ENCODE measurements around the gene S1PR4.
A peak's percentile ranks its signal among the peaks of the same experiment; 100 is the strongest.

The S1PR4 gene, protein sequence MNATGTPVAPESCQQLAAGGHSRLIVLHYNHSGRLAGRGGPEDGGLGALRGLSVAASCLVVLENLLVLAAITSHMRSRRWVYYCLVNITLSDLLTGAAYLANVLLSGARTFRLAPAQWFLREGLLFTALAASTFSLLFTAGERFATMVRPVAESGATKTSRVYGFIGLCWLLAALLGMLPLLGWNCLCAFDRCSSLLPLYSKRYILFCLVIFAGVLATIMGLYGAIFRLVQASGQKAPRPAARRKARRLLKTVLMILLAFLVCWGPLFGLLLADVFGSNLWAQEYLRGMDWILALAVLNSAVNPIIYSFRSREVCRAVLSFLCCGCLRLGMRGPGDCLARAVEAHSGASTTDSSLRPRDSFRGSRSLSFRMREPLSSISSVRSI

DNA sequence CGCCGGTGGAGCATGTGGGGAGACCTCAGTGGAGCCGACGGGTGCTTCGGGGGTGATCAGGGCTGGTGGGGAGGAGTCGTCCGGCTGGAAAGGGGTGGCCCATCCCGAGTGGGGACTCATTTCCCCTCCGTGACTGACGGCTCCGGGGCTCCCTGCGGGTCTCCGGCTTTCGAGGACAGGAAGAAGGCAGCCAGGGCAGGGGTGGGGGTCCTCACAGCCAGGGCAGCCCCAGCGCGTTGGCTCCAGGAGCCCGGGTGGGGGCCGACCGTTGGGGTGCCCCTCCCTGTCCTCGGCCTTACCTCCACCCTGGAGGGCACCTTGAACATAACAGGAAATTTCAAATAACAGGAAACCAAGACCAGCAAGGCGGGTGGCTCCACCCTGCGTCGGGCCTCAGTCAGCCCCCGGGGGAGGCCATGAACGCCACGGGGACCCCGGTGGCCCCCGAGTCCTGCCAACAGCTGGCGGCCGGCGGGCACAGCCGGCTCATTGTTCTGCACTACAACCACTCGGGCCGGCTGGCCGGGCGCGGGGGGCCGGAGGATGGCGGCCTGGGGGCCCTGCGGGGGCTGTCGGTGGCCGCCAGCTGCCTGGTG is at the start of gene S1PR4:
Gene S1PR4 (plus strand): TSS at position 393 of the 596 bp plus-strand sequence. CDS start 24 bp downstream, at position 417.
- no peak for DNase-seq (ENCODE audit: low spot score)

DNA sequence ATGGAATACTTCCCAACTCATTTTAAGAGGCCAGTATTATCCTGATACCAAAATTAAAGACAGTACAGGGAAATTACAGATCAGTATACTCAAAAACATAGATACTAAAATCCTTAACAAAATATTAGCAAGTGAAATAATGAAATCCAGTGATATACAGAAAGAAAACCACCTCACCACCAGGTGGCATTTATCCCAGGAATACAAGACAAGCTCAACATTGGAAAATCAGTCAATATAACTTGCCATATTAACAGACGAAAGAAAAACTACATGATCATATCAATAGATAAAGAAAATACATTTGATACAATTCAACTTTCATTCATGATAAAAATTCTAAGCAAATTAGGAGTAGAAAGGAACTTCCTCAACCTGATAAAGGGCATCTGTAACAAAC is 49.5 kb upstream of the S1PR4 start:
- DNase-seq (ENCODE audit: low spot score) = peak; percentile 67

DNA sequence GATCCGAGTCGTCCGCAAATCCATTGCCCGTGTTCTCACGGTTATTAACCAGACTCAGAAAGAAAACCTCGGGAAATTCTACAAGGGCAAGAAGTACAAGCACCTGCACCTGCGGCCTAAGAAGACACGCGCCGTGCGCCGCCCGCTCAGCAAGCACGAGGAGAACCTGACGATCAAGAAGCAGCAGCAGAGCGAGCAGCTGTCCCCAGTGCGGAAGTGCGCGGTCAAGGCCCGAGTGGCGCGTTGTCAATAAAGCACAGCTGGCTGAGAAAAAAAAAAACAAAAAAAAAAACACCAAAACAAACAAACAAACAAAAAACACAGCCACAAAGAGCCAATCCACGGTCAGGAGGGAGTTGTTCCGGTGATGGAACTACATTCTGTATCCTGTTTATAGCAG is 47.4 kb upstream of the S1PR4 start:
- no peak for DNase-seq (ENCODE audit: low spot score)

DNA sequence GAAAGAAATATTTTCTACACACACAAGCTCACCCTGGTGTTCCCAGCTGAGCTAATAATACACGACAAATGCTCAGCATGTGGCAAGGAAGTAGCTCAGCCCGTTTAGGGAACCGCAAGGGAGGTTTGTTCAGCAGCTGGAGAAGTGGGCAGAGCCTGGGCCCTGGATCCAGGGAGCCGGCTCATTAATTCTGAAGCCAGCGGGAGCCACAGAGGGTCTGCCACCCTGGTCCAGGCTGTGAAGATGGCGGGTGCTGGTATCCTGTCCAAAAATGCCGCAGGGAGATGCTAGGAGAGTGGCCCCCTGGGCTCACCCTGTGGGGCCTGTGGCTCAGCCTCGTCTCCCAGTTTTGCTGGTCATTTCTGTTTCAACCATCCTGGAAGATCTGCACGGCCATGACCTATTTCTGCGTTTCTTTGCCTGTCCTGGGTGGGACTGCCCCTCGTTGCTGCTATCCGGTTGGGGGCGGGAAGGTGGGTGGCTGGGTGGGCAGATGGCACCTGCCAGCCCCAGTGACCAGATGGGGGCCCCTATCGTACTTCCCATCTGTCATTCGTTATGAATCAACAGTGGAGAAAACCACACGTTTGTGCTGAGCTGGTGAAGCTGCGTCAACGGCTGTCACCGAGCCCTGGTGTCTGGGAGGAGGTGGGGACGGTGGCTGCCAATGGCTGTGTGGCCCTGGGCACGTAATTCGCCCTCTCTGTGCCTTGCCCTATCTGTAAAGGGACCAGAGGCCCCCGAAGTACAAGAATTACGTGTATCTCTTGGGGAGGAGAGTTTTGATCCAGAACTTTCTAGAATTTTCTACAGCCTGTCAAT is 45.4 kb upstream of the S1PR4 start:
- no peak for DNase-seq (ENCODE audit: low spot score)

DNA sequence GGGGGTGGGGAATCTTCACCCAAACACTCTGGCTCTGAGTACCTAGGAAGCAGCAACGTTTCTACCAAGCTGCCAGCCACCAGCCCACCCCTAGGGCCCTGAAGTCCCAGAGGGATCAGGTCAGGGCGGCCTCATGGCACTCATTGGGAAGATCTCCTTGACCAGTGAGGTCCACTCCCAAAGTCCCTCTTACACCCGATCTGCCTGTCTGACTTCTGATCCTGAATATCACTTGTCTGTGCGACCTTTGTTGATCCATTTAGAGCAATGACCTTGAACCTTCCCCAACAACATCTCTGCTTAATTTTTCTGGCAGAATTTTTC is 44.8 kb upstream of the S1PR4 start:
- no peak for DNase-seq (ENCODE audit: low spot score)

DNA sequence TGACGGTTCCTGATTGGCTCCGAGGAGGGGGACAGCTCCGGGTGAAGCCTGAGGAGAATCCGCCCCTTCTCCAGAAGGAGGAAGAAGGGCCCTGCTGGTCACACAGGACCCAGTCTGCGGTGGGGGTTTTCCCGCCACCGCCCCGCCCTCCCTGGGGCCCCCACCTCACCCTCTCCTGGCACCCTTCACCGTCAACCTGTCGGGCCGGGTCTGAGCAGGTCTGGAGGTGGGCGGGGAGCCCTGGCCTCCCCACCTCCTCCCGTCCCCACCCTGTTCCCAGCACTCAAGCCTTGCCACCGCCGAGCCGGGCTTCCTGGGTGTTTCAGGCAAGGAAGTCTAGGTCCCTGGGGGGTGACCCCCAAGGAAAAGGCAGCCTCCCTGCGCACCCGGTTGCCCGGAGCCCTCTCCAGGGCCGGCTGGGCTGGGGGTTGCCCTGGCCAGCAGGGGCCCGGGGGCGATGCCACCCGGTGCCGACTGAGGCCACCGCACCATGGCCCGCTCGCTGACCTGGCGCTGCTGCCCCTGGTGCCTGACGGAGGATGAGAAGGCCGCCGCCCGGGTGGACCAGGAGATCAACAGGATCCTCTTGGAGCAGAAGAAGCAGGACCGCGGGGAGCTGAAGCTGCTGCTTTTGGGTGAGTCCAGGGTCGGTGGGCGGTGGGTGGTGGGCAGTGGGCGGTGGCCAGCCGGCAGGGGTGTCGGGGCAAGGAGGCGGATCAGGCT is 42.4 kb upstream of the S1PR4 start, which contains the start of gene GNA15:
Gene GNA15 (plus strand): TSS at position 73 of the 723 bp plus-strand sequence. CDS start 418 bp downstream, at position 491.
- DNase-seq (ENCODE audit: low spot score) = peak; percentile 49

DNA sequence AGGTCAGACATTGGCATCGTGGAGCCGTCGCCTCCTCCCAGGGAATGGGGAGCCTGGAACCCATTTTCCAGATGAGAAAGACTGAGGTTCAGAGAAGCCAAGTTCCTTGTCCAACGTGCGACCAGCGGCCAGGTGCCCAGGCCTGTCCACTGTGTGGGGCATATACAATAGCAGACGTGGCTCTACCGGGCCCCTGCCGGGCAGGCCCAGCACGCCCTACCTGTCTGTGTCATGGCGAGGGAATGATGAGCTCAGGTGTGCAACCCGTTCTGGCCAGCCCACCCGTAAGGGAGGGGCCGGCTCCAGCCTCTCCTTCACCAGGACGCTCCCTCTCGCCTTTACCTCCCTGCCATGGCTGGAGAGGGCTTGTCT is 41.9 kb upstream of the S1PR4 start:
- DNase-seq (ENCODE audit: low spot score) = no peak

DNA sequence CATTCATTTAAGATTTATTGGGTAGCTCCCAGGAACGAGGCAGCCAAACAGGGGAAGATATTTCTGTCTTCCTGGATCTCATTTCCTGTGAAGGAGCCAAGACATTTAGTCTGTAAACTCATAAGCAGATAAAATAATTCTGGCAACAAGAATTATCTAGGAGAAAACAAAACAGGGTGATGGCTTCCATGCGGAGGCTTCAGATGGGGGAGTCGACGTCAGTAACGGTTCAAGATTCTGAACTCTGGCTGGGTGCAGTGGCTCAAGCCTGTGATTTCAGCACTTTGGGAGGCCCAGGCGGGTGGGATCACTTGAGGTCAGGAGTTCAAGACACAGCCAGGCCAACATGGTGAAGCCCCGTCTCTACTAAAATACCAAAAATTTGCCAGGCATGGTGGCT is 41.5 kb upstream of the S1PR4 start:
- DNase-seq (ENCODE audit: low spot score) = no peak

DNA sequence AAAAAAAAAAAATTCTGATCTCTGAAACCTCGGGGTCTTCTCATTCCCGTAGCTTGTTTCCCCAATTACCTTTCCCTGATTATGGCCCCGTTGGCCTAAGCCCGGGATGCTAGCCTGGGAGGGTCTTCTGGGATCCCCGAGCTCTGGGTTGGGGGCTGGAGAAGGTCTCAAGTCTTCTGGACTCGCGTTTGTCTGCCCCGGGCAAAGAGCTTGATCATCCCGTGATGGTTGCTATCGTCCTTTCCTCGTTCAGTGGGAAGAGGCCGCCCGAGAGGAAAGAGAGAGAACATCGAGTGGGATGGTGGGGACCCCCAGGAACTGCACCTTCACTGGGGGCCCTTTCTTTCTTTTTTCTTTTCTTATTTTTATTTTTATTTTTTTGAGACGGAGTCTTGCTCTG is 40.3 kb upstream of the S1PR4 start:
- DNase-seq (ENCODE audit: low spot score) = no peak

DNA sequence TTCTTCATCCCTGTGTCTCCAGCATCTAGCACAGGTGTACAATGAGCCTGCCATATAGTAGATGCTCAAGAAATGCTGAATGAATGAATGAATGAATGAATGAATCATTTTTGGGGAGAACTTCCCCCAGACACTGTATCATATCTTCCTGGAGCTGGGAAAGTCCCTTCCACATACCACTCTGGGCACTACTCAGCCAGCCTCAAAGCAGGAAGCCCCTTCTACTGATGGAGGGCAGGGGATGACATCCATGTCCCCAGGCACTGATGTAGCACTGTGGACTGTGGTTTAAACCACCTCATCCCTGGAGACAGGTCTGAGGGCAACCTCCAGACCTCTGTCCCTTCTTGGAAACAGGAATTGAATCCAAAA is 37.9 kb upstream of the S1PR4 start:
- no peak for DNase-seq (ENCODE audit: low spot score)

DNA sequence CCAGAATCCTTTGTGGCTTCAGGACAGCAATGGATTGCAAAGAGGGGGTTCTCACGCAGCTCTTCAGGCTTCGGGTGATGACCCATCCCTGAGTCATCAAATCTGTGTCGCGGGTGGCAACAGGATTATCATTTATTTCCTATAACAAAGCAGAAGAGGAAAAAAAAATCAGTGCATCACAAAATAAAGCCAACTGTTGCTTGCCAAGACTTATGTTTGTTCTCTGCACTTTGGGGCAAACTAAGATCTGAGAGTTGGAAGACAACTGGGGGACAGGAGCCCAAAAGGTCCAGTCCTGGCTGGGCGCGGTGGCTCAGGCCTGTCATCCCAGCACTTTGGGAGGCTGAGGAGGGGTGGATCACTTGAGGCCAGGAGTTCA is 36.3 kb upstream of the S1PR4 start:
- peak; percentile 83 for DNase-seq (ENCODE audit: low spot score)

DNA sequence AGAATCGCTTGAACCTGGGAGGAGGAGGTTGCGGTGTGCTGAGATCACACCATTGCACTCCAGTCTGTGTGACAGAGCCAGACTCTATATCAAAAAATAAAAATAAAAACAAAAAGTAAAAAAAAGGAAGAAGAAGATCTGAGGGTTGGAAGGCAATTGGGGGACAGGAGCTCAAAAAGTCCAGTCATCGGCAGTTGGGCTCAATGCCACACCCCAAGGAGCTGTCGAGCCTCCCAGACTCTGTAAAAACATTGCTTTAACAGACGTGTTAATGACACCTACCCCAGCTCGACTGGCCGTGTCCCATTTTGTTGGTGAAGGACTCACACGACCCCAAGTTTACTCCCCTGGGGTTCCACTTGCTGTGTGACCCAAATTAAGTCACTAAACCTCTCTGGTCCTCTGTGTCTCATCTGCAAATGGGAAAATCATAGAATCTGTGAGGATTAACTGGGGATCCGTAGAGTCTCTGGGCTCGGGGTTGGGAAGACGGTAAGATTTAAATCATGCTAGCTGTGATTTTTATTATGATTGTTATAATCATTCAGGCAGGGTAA is 35.7 kb upstream of the S1PR4 start:
- no peak for DNase-seq (ENCODE audit: low spot score)

DNA sequence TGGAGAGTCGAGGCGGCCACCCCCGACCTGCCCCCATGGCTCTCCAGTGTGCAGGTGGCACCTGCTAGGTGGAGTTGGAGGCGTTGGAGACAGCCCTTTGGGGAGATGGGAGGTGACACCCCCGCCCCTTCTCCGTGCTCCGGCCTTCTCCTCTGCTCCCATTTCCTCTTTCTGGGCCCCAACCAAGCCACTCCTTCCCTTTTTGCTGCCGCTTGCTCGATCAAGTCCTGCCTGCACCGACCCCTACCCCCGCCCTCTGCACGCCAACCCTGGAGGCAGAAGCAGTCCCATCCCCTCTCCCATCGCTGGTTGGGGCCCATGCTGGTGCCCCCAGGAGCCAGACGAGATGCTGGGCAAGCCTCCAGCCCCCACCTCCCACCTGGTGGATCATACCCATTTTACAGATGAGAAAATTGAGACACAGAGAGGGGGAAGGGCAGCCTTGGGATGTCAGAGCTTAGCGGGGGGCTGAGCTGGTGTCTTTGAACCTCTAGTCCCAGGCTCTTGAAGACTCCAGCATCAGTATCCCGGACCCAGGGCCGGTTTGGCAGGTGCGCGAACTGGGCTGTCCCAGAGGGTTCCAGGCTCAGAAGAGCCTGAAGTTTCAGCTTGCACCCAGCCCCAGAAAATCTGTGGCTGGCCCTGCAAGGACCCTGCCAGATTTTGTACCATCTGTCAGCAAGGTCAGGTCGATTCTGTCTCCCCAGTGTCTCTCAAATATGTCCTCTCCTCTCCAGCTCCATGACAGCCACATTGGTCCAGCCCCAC is 32.5 kb upstream of the S1PR4 start:
- no peak for DNase-seq (ENCODE audit: low spot score)

DNA sequence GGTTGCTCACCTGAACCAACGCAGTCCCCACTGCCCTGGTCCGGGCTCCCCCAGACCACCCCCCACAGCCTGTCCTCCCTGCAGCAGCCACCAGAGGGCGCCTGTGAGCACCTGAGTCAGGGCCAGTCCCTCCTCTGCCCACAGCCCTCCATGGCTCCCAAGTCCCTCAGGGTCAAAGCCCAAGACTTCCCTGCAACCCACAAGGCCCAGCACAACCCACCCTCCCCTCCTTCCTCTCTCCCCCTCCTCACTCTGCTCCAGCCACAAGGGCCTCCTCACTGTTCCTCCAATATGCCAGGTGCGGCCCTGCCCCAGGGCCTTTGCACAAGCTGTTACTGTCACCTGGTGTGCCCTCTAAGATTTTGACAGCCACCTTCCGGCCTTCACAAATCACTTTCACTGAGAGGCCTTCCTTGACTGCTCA is 31.9 kb upstream of the S1PR4 start:
- no peak for DNase-seq (ENCODE audit: low spot score)

DNA sequence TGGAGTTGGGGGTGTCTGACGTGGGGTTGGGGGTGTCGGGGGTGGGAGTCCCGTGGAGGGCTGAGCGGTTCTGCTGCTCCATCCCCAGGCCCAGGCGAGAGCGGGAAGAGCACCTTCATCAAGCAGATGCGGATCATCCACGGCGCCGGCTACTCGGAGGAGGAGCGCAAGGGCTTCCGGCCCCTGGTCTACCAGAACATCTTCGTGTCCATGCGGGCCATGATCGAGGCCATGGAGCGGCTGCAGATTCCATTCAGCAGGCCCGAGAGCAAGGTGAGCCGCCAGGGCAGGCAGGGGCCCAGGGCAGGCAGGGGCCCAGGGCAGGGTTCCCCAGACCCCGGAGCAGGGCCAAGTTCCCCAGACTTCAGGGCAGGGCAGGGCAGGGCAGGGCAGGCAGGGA is 30.1 kb upstream of the S1PR4 start:
- no peak for DNase-seq (ENCODE audit: low spot score)

DNA sequence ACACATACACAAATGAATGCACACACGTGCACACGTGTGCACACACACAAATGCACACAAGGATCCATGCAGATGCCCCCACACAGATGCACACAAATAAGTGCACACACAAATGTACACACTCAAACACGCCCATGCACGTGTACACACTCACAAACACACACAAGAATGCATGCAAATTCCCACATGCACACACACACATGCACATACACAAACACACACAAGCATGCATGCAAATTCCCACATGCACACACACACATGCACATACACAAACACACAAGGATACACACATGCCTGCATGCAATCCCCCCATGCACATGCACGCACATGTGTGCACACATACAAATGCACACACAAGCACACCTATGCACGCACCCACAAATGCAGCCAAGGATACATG is 29.5 kb upstream of the S1PR4 start:
- DNase-seq (ENCODE audit: low spot score) = no peak

DNA sequence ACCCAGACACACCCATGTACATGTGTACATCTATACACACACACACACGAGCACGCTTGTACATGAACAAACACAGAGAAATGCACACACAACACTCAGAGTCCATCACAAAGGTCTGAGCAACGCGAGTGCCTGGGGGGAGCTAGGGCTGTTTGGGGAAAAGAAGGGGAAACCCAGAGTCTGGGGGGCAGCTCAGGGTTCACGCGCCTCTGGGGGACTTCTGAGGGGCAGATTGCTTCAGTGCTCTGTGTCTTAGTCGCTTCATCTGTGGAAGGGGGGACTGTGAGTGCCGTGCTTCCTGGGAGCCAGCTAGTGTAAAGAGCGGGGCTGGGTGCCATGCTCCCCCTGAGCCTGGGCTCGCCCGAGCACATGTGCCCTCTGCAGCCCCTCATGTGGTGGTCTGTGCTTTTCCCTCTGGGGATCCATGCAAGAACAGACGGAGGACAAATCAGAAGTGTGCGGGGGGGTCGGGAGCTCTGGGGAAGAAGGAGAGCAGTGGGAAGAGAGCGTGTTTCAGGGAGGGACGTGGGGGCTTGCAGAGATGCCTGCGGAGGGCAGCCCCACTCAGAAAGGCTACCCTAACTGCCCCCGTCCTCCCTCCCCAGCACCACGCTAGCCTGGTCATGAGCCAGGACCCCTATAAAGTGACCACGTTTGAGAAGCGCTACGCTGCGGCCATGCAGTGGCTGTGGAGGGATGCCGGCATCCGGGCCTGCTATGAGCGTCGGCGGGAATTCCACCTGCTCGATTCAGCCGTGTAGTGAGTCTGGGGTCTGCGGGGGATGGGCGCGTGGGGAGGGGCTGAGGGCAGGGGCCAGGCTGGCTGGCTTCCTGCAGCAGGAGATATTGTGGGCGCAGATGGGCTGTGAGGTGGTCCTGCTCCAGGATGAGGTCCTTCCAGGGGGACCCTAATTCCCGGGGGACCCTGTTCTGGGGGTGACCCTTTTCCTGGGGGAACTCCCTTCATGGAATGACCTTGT is 28.8 kb upstream of the S1PR4 start:
- no peak for DNase-seq (ENCODE audit: low spot score)

DNA sequence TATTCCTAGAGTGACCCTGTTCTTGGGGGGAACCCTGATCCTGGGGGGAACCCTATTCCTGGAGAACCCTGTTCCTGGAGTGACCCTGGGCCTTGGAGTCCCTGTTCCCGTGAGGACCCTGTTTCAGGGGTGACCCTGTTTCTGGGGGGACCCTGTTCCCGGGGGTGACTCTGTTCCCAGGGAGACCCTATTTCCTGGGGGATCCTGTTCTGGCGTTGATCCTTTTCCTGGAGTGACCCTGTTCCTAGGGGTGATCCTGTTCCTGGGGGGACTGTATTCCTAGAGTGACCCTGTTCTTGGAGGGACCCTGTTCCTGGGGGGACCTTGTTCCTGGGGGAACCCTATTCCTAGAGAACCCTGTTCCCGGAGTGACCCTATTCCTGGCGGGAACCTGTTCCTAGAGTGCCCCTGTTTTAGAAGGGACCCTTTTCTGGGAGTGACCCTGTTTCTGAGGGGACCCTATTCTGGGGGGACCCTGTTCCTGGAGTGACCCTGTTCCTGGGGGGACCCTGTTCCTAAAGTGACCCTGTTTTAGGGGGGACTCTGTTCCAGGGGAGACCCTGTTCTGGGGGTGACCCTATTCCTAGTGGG is 27.7 kb upstream of the S1PR4 start:
- DNase-seq (ENCODE audit: low spot score) = no peak

DNA sequence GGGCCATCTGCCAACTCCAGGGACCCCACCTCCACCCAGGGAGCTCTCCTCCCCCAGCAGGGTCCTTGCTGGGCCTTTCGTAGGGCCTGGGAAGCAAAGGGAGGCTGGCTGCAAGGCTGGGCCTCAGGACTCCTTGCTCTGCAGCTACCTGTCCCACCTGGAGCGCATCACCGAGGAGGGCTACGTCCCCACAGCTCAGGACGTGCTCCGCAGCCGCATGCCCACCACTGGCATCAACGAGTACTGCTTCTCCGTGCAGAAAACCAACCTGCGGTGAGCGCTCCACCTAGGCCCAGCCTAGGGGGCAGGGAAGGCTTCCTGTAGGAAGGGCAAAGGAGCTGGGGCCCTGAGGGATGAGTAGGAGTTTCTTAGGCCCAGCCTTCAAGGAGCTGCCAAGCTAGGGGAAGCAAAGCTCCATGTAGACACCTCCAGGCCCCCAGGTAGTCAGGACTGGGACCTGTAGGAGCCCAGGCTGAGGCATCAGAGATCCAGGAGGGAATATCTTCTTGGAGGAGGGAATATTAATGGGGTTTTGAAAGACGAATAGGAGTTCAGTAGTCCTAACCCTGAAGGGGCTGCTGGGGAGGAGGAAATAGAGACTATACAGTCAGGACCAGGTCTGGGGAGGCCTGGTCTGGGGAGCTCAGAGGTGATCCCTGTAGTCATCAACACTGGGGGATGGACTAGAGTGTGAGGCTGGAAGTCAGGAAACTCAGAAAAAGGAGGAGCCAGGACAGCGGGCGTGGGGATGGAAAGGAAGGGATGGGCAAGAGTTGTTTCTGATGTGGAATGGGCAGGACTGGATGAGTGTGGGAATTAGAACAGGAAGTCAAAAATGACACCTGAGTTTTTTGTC is 26.8 kb upstream of the S1PR4 start:
- no peak for DNase-seq (ENCODE audit: low spot score)
